Measurements from ENCODE around the gene STXBP2. TPM values are rescaled to one million over a fixed set of nuclear protein-coding genes. Genes with fewer than 3 reads are reported as not detected.

STXBP2 gene
- total RNA-seq, 5 donors from 2014 or later (not counting 1 experiment from before 2014, with no cell fraction given), result 185 to 229 (median 228) TPM

- Histone ChIP-seq H3K4me3 (ENCODE audit: control insufficient read depth in 1 of 2, extremely low read depth in 1 of 2, low read length in 1 of 2) (no peak overlapping the region), H3K9me3 (no peaks in the 10 kb centered on the region), H3K4me1 (ENCODE audit: control insufficient read depth in 1 of 2, extremely low read depth in 1 of 2, insufficient read depth in 2 of 2, low read length in 2 of 2) (no peaks in the 10 kb centered on the region), H3K36me3 (ENCODE audit: control insufficient read depth in 2 of 2, extremely low read depth in 1 of 2, insufficient read depth in 1 of 2, low read length in 1 of 2) (peaks cover 8 to 45% of the 10 kb centered on the region in 2 donors), H3K27me3 (replicated peaks in 1 of 2; ENCODE audit: control insufficient read depth in 2 of 2, extremely low read depth in 1 of 2, insufficient read depth in 2 of 2, low read length in 1 of 2) (no peaks in the 10 kb centered on the region), H3K27ac (ENCODE audit: low read length) (no peak overlapping the region)
- ChIA-PET CTCF (interaction anchor here in 1 of 2 donors (0.5 kb wide), 1 partner anchor 129 kb away, joined by 3 read pairs; no protein-coding TSS in a partner anchor), POLR2A (no interaction called here)
- H3K4me1 Mint-ChIP-seq, result peaks cover 0 to 8% (median 0%) of the 10 kb centered on the region in 3 donors
- H3K4me3 Mint-ChIP-seq, result no peak overlapping the region
- peaks cover 42% of the 10 kb centered on the region for H3K36me3 Mint-ChIP-seq
- no peak for DNase-seq
- no peaks in the 10 kb centered on the region for H3K27me3 Mint-ChIP-seq
- ATAC-seq (replicated peaks in 1 of 4), result no peak
- no peak overlapping the region for H3K27ac Mint-ChIP-seq
- peaks cover 0 to 5% (median 0%) of the 10 kb centered on the region in 3 donors for H3K9me3 Mint-ChIP-seq
- WGBS (ENCODE audit: insufficient coverage), result 77% methylated on average over 4 of the region's 4 CpGs
These were observed 18.6 kb upstream of the STXBP2 start for GRCh38 chr19:7618348-7618747.

GRCh38 chr19:7618771-7619510 is 18.0 kb upstream of the STXBP2 start:
- Histone ChIP-seq H3K4me3 (ENCODE audit: control insufficient read depth in 1 of 2, extremely low read depth in 1 of 2, low read length in 1 of 2) (no peak overlapping the region), H3K36me3 (ENCODE audit: control insufficient read depth in 2 of 2, extremely low read depth in 1 of 2, insufficient read depth in 1 of 2, low read length in 1 of 2) (peaks cover 12 to 50% of the 10 kb centered on the region in 2 donors), H3K4me1 (ENCODE audit: control insufficient read depth in 1 of 2, extremely low read depth in 1 of 2, insufficient read depth in 2 of 2, low read length in 2 of 2) (no peaks in the 10 kb centered on the region), H3K27ac (ENCODE audit: low read length) (no peak overlapping the region), H3K27me3 (replicated peaks in 1 of 2; ENCODE audit: control insufficient read depth in 2 of 2, extremely low read depth in 1 of 2, insufficient read depth in 2 of 2, low read length in 1 of 2) (no peaks in the 10 kb centered on the region), H3K9me3 (no peaks in the 10 kb centered on the region)
- WGBS (ENCODE audit: insufficient coverage), result 94% methylated on average over 16 of the region's 21 CpGs
- no peak for DNase-seq
- H3K9me3 Mint-ChIP-seq, result peaks cover 0 to 5% (median 0%) of the 10 kb centered on the region in 3 donors
- ChIA-PET POLR2A (no interaction called here), CTCF (no interaction called here)
- H3K4me3 Mint-ChIP-seq, result peak overlapping the region in 1 of 3 donors; percentile 16
- H3K4me1 Mint-ChIP-seq, result peaks cover 0 to 8% (median 0%) of the 10 kb centered on the region in 3 donors
- H3K36me3 Mint-ChIP-seq, result peaks cover 42% of the 10 kb centered on the region
- H3K27ac Mint-ChIP-seq, result no peak overlapping the region
- ATAC-seq (replicated peaks in 1 of 4), result no peak
- H3K27me3 Mint-ChIP-seq, result no peaks in the 10 kb centered on the region

GRCh38 chr19:7619671-7620441 is 17.1 kb upstream of the STXBP2 start:
- Mint-ChIP-seq H3K9me3 (peaks cover 0 to 5% (median 0%) of the 10 kb centered on the region in 3 donors), H3K36me3 (peaks cover 42% of the 10 kb centered on the region), H3K4me3 (no peak overlapping the region), H3K4me1 (peaks cover 0 to 8% (median 0%) of the 10 kb centered on the region in 3 donors), H3K27ac (no peak overlapping the region), H3K27me3 (no peaks in the 10 kb centered on the region)
- Histone ChIP-seq H3K36me3 (ENCODE audit: control insufficient read depth in 2 of 2, extremely low read depth in 1 of 2, insufficient read depth in 1 of 2, low read length in 1 of 2) (peaks cover 14 to 59% of the 10 kb centered on the region in 2 donors), H3K4me1 (ENCODE audit: control insufficient read depth in 1 of 2, extremely low read depth in 1 of 2, insufficient read depth in 2 of 2, low read length in 2 of 2) (no peaks in the 10 kb centered on the region), H3K9me3 (no peaks in the 10 kb centered on the region), H3K27me3 (replicated peaks in 1 of 2; ENCODE audit: control insufficient read depth in 2 of 2, extremely low read depth in 1 of 2, insufficient read depth in 2 of 2, low read length in 1 of 2) (no peaks in the 10 kb centered on the region), H3K27ac (ENCODE audit: low read length) (no peak overlapping the region), H3K4me3 (ENCODE audit: control insufficient read depth in 1 of 2, extremely low read depth in 1 of 2, low read length in 1 of 2) (no peak overlapping the region)
- 97% methylated on average over 43 of the region's 48 CpGs for WGBS (ENCODE audit: insufficient coverage)
- DNase-seq (no peak), ATAC-seq (replicated peaks in 1 of 4) (peak in 1 of 4 experiments; percentile 19)
- CTCF ChIA-PET, result interaction anchor here in 1 of 2 donors (0.6 kb wide), 1 partner anchor 257 kb away, joined by 3 read pairs; no protein-coding TSS in a partner anchor
- POLR2A ChIA-PET, result no interaction called here

- H3K27ac Mint-ChIP-seq, result no peak overlapping the region
- H3K36me3 ChIP-seq (ENCODE audit: control insufficient read depth in 2 of 2, extremely low read depth in 1 of 2, insufficient read depth in 1 of 2, low read length in 1 of 2), result peaks cover 16 to 66% of the 10 kb centered on the region in 2 donors
- H3K27me3 ChIP-seq (replicated peaks in 1 of 2; ENCODE audit: control insufficient read depth in 2 of 2, extremely low read depth in 1 of 2, insufficient read depth in 2 of 2, low read length in 1 of 2), result no peaks in the 10 kb centered on the region
- ChIA-PET POLR2A (interaction anchor here in 1 of 2 donors (0.6 kb wide), 1 partner anchor 15 kb away, joined by 7 read pairs; no protein-coding TSS in a partner anchor), CTCF (no interaction called here)
- H3K4me3 ChIP-seq (ENCODE audit: control insufficient read depth in 1 of 2, extremely low read depth in 1 of 2, low read length in 1 of 2), result no peak overlapping the region
- H3K4me3 Mint-ChIP-seq, result no peak overlapping the region
- peaks cover 42% of the 10 kb centered on the region for H3K36me3 Mint-ChIP-seq
- ATAC-seq (replicated peaks in 1 of 4) (no peak), DNase-seq (no peak)
- no peaks in the 10 kb centered on the region for H3K27me3 Mint-ChIP-seq
- WGBS (ENCODE audit: insufficient coverage), result 95% methylated on average over 39 of the region's 57 CpGs
- no peaks in the 10 kb centered on the region for H3K4me1 ChIP-seq (ENCODE audit: control insufficient read depth in 1 of 2, extremely low read depth in 1 of 2, insufficient read depth in 2 of 2, low read length in 2 of 2)
- peaks cover 0 to 5% (median 0%) of the 10 kb centered on the region in 3 donors for H3K9me3 Mint-ChIP-seq
- H3K9me3 ChIP-seq, result no peaks in the 10 kb centered on the region
- H3K27ac ChIP-seq (ENCODE audit: low read length), result no peak overlapping the region
- H3K4me1 Mint-ChIP-seq, result peaks cover 0 to 8% (median 0%) of the 10 kb centered on the region in 3 donors
These were observed 16.2 kb upstream of the STXBP2 start for GRCh38 chr19:7620442-7621412.

GRCh38 chr19:7622933-7623685 is 13.8 kb upstream of the STXBP2 start:
- ATAC-seq (replicated peaks in 1 of 4) (no peak), DNase-seq (no peak)
- peaks cover 12% of the 10 kb centered on the region in 3 donors for H3K4me1 Mint-ChIP-seq
- H3K27me3 Mint-ChIP-seq, result no peaks in the 10 kb centered on the region
- ChIA-PET POLR2A (interaction anchor here in 1 of 2 donors (0.6 kb wide), 1 partner anchor 799 kb away, joined by 3 read pairs; no protein-coding TSS in a partner anchor), CTCF (no interaction called here)
- peaks cover 0 to 15% of the 10 kb centered on the region in 2 experiments for H3K4me1 ChIP-seq (ENCODE audit: control insufficient read depth in 1 of 2, extremely low read depth in 1 of 2, insufficient read depth in 2 of 2, low read length in 2 of 2)
- H3K36me3 Mint-ChIP-seq, result peaks cover 37% of the 10 kb centered on the region
- H3K4me3 ChIP-seq (ENCODE audit: control insufficient read depth in 1 of 2, extremely low read depth in 1 of 2, low read length in 1 of 2), result no peak overlapping the region
- H3K9me3 ChIP-seq, result no peaks in the 10 kb centered on the region
- H3K27me3 ChIP-seq (replicated peaks in 1 of 2; ENCODE audit: control insufficient read depth in 2 of 2, extremely low read depth in 1 of 2, insufficient read depth in 2 of 2, low read length in 1 of 2), result no peaks in the 10 kb centered on the region
- H3K36me3 ChIP-seq (ENCODE audit: control insufficient read depth in 2 of 2, extremely low read depth in 1 of 2, insufficient read depth in 1 of 2, low read length in 1 of 2), result peaks cover 16 to 86% of the 10 kb centered on the region in 2 donors
- 89% methylated on average over 12 of the region's 16 CpGs for WGBS (ENCODE audit: insufficient coverage)
- no peak overlapping the region for H3K27ac Mint-ChIP-seq
- peaks cover 0 to 5% (median 0%) of the 10 kb centered on the region in 3 donors for H3K9me3 Mint-ChIP-seq
- H3K4me3 Mint-ChIP-seq, result no peak overlapping the region
- no peak overlapping the region for H3K27ac ChIP-seq (ENCODE audit: low read length)

Data from T-cell (primary cell).